ENCODE data around the gene HIGD2A.
A peak's percentile ranks its signal among the peaks of the same experiment; 100 is the strongest.
"Not testable (repeated sequence)": the region's sequence is repeated elsewhere in the genome, so short reads cannot be mapped to it uniquely, and the experiment has no call there.

HIGD2A gene

DNA sequence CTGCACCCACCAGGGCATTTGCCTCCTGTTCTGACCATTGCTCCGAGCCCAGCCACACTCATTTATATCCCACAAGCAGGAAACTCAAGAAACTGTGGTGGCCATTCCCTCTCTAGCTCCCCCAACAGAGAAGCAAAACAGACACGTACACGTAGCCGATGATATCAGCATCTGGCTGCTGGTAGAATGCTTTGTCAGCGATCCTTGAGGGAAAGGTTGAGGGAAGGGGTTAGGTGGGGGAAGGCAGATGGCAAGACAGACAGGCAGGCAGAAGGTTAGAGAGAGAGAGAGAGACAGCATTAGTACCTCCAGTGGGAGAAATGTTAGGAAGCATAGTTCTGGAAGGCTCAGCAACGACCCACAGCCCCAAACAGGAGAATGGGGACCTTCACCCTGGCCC, 7.8 kb downstream of the HIGD2A start:
- no peak for DNase-seq

DNA sequence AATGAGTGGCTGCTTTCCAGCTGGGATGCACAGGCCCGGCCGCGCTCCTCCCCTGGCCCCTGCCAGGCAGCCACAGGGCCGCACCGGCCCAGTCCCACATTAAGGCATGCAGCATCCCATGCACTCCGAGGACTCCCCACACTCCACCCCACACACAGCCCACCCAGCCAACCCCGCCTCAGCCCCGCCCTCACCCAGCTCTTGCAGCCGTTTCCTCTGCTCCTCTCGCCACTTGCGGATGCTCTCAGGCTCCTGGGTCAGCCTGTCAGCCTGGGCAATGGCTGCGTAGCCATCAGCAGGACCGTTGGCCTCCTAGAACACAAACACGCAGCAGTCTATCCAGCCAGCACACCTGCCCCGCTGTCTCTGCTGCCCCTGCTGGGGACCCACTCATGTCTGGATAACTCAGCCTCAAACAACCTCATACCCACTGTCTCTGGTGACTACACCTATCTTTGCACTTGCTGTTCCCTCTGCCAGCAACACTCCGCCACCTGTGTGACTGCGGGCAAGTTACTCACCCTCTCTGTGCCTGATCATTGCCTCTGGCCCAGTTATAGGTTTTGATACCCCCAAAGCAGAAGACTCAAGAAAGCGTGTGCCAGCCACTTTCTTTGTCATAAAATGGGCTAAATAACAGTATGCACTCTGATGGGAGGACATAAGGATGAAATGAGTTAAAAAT, 9.3 kb downstream of the HIGD2A start:
- no peak for DNase-seq

DNA sequence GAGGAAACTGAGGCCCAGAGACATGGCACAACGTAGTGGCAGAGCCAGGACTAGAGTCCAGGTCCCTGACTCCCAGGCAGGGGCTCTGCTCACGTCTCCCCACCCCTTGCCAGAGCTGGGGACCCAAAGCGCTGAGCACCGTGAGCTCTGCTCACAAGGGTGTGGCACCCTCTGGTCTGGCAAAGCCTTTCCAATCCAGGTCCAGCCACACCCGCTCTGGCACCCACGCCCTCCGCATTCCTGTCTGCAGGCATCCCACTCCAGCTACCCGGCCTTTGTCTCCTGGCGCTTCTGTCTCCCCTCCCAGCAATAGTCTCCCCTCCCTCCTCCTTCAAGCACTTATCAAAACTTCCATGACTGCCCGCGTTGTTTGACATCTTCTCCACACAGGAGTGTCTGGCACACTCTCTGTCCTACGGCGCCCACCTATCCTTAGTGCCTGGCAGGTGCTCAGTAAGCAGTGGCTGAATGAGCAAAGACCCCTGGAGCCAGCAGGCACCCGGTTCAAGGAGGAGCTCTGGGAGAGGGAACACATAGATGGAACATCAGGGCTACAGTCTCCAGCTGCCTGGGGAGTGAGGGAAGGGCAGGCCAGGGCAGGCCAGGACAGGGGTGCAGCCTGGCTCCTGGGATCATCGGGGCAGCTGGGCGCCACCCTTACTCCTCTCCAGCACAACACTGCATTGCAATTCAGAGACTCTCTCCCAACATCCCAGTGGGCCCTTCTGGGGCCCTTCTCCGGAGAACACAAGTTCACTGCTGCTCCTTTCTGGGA, 12.0 kb downstream of the HIGD2A start:
- DNase-seq = no peak

DNA sequence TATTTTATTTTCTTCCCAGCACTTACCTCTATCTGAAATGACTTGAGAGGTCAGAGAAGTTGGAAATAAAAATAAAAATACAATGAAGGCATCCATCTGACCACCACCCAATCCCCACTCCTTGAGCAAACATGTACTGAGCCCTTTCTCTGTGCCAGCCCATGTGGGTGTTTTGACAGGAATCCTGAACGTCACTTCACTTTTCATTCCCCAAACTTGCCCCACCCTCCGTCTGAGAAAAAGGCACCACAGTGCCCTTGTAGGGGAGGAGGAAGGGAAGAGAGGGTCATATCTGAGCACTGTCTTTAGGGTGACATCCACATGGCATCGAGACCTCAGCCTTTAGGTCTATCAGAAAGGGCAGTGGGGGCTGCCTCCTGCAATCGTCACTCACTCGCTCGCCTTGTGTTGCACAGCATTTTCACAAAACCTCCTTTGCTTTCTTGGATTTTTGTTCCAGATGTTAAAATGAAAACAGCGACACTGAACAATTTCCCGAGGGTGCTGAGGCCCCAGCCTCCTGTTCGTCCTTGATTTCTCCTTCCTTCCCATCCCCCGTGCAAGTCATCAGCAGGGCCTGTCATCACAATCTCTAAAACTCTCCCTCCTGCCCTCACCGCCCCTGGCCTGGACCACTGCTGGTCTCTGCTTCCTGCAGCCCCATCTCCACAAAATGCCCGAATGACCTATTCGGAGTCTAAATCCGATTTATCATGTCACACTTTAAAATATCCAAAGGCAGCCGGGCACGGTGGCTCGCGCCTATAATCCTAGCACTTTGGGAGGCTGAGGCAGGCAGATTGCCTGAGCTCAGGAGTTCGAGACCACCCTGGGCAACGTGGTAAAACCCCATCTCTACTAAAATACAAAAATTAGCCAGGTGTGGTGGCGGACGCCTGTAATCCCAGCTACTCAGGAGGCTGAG, 13.0 kb downstream of the HIGD2A start:
- no peak for DNase-seq

DNA sequence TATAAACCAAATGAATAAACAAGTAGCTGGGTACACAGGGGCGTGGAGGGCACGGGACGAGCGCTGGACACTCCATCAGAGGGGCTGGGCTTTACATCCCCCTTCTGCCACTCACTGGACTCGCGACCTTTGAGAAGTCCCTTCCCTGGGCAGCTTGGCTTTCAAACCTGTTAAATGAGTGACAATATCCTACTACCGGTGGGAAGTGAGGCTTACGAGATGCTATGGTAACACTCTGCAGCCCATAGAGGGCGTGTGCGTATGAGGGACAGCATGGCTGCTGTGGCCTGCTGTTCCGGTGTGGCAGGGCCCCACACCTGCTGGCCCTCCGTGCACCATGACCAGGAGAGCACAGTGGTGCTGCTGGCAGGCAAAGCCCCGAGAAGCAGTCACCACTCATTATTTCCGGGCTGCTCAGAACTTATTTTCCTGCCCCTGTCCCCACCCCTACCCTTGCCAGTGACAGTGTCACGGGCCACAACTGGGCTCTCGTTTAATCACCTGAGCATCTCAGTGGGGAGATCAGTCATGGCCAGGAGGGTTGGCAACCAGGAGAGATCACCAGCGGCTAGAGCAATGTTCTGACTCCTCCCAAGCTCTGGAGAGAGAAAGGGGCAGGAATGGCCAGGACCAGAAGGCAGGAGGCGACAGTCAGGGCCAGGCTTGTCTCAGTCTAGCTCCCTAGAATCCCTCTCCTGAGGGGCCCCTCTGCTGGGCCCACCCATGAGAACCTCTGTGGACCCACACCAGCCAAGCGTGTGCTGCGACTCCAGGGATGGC, 17.3 kb downstream of the HIGD2A start:
- DNase-seq = no peak

DNA sequence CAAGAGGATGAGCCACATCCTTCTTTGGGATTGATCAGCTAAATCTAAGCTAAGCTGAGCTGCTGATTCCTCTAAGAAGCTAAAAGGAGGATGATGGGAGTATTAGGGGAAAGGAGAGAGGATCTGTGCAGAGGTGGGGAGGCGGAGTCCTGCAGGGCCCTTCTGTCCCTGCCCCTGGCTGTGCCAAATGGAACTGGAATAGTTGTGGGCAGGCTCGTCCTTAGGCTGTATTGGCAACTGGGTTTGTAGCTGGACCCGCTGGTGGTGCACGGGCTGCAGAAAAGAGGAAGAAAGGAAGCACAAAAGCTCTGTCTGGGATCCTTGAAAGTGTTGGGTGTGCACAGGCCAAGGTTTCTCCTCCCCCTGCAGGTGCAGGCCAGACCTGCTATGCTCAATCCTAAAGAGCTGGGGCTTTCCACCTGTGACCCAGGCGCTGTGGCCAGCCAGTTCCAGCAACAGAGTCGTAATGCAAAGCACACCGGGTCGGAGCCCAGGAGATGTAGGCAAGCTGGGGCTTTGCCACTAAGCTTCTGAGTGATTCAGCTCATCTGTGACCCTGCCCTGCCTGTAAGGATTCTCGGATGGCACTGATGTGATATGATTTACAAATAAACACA, 18.0 kb downstream of the HIGD2A start:
- no peak for DNase-seq

- DNase-seq = no peak
Measured at GRCh38 chr5:176407456-176408251, 19.1 kb downstream of the HIGD2A start.

DNA sequence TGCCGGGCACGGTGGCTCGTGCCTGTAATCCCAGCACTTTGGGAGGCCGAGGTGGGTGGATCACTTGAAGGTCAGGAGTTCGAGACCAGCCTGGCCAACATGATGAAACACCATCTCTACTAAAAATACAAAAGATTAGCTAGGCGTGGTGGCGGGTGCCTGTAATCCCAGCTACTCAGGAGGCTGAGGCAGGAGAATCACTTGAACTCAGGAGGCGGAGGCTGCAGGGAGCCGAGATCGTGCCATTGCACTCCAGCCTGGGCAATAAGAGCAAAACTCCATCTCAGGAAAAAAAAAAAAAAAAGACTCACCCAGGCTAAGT, 19.7 kb downstream of the HIGD2A start:
- DNase-seq = not testable (repeated sequence)

- DNase-seq = no peak
Measured at GRCh38 chr5:176408590-176408989, 20.0 kb downstream of the HIGD2A start.

DNA sequence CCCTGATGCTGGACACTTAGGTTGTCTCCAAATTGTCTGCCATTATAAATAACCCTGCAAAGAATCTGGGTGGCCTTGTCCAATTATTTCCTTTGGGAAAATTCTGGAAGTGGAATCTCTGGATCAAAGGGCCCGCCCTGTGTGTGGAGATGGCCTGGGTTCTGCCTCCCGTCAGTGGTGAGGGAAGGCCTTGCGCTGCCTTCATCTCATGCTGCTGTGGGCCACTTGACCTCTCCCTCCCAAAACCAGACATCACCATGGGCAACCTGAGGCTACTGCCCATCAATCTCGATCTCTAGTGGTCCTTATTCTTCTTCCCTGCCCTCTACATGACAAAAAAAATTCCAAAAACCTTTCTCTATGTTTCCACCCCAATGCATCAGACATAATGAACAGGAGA, 21.2 kb downstream of the HIGD2A start:
- no peak for DNase-seq

DNA sequence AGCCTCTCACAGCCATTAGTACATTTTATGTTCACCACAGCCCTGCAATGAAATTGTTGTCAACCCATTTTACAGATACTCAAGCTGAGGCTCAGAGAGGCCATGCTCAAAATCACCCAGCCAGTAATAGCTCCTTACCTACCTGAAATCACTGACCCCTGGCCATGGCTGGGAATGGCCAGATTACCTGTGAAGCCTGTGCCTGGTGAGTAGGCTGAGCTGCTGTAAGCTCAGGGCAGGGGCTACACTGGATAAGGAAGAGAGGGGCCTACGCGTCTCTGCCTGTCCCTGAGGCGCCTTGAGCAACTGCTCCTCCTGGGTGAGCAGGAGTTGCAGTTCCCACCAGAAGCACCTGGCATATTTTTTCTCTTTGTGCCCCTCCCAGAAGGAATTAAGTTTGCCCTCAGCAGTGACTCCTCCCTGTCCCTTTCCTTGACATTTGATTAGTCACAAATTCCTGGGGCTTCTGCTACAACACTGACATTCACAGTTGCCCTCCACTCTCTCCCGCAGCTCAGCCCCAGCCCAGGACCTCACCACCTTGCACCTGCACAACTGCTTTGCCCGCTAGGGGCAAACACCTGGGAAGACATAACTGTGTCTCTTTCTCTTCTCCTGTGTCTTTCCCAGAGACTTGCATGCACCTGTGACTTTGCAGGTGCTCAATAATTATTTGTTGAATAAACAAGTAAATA, 22.1 kb downstream of the HIGD2A start:
- no peak for DNase-seq

GRCh38 chr5:176412517-176413254, 24.1 kb downstream of the HIGD2A start:
- no peak for DNase-seq

DNA sequence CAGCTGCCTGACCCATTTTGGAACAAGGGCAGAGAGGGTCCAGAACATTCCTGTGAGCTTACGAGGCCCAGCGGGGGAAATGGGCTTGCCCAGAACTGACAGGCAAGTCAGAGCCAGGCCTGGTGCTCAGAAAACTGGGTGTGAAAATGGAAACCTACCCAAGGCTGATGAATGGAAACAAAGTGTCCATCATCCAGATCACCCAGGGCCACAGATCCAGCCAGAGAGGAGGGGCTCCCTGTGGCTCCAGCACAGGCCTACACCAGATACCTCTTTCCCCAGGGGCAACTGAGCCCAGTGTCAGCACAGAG, 24.7 kb downstream of the HIGD2A start:
- no peak for DNase-seq

DNA sequence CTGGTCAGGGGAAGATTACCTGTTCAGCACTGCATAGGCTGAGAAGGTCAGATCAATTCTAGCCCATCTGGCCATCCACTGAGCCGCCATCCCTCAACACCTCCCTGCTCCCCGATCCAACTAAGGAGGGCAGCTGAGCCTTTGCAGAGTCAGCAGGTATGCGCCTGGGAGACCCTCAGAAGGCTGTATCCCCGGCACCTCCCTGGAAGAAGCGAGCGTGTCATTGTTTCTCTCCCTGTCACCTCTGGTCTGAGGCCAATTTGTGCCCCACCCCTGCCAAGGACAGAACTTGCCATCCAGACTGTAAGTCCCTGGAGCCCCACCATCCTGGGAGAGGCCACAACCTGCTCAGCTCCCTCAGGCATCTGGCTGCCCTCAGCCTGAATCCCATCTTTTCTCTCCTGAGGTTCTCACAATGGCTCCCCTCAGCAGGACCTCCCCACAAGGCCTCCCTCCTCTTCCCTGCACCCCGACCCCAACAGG, 25.2 kb downstream of the HIGD2A start:
- no peak for DNase-seq

DNA sequence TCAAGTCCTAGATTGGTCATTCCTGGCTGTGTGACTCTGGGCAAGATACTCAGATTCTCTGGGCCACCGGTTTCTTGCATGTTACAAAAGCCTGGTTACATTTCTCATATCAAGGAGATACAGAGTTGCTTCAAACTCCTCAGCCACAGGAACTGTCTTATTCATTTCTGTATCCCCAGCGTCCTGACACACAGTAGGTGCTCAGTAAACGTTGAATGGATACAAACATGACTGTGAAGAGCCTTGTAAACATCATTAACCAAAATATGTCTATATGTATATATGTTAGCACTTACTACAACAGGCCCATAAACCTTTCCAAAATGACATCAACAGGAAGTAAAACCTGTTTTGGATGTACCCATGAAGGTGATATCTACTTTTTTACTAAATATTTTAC, 26.2 kb downstream of the HIGD2A start:
- no peak for DNase-seq

DNA sequence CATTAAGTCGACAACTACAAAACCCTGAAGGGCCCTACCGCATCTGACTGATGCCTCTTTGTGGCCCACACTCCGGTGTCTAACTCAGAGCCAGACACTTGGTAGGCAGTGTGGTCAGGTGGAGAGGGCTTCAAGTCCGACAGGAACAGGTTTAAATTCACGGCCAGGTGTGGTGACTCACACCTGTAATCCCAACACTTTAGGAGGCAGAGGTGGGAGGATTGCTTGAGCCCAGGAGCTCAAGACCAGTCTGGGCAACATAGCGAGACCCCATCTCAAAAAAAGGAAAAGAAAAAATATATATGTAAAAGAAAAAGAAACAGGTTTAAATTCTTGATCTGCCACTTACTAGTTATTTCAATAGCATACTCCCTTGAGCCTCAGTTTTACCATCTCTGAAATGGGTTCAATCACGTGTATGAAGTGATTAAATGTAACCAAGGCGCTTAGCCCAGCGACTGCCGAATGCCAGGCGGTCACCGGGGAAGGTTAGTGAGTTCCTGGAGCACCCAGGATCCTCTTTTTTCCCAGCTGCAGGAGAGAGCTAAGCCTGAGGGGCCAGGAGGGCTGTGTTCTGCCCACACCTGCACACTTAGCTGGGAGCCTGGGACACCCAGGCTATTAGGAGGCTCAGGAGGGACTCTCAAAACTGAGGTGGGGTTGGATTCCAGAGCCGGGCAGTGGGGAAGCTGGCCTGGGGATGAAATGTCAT, 26.8 kb downstream of the HIGD2A start:
- DNase-seq = no peak

DNA sequence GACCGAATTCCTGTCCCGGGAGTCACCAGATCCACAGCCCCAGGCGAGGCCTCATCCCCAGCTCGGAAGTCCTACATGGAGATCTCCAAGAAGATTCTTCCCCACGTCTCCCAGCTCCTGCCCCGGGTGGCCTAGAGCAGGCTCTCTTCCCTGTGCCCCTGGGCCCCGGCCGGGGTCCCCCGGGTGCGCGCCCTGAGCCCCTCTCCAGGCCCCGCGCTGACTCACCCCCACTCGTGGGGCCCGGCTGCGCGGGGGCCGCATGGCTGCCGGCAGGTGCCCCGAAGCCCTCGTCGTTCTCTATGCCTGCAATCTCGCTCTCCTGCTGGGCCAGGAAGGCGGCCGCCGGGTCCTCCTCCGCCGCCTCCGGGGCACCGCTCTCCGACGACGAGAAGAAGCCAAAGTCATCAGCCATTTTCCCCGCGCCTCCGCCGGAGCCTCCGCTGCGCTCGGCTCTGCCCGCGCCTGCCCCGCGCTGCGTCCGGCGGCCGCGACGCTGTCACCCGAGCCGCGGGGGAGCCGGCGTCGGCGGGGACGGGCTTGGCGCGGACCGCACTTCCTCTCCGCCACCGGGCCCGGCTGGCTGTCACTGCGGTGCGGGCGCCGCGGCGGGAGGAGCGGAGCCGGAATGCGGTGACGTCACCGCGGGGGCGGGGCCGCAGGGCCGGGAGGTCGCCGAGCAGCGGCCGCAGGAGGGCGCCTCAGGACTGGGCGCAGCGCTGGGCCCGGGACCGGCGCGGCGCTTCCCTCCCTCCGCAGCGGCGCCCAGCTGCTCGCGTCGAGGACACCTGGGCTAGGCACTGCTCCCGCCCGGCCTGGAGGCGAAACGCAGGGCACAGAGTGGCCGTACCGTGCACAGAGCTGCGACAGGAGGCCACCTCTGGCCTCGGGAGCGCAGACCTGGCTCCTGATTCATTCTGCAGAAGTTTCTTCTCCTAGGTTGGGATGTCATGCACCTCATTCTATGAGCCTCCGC, 27.7 kb downstream of the HIGD2A start, which contains the start of gene CLTB:
Gene CLTB (minus strand): TSS at position 588 of the 973 bp plus-strand sequence. CDS start 176 bp downstream, at position 412.
- peak; percentile 23 to 87 for DNase-seq

DNA sequence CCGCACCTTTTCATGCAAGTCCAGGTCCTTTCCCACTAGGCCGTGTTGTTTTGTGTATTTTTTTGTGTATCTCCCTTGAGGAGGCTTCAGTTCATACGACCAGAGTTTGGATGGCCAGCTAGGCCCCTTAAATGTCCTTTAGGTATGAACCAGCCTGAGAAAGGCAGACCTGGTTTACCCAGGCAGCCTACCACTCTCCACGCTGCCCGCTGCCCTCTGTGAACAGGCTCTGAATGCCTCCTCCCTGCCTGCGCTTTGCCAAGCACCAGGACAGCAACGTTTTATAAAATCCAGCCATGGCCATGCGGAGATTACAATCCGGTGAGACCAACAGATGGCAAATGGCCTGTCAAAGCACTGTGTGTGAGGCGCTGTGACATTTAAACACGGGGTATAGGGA, 28.4 kb downstream of the HIGD2A start:
- no peak for DNase-seq

Measured in NCI-H526 (cell line).